Measurements from ENCODE around the gene GRIK1.

GRCh38 chr21:29951911-29952310 lies 12.1 kb upstream of the GRIK1 start:
- TF ChIP-seq CTCF (IDR thresholded peaks at IDR 0.05) (no peak), POLR2A (IDR thresholded peaks at IDR 0.05) (no peak), POLR2AphosphoS5 (IDR thresholded peaks at IDR 0.05; ENCODE audit: insufficient read depth in 1 of 2, low read depth in 1 of 2) (no peak)

Data from vagina (tissue), 2 donors.